SKM-1 treated with dmso at 0.1 percent for 144 hours (cell line): ENCODE data around the gene VSTM2B.

Experiments
- DNase-seq: peaks from one replicate; lab custom pipeline; 2025; ENCODE audit not compliant: unreplicated experiment; lab: John Stamatoyannopoulos, UW

The VSTM2B gene

DNA sequence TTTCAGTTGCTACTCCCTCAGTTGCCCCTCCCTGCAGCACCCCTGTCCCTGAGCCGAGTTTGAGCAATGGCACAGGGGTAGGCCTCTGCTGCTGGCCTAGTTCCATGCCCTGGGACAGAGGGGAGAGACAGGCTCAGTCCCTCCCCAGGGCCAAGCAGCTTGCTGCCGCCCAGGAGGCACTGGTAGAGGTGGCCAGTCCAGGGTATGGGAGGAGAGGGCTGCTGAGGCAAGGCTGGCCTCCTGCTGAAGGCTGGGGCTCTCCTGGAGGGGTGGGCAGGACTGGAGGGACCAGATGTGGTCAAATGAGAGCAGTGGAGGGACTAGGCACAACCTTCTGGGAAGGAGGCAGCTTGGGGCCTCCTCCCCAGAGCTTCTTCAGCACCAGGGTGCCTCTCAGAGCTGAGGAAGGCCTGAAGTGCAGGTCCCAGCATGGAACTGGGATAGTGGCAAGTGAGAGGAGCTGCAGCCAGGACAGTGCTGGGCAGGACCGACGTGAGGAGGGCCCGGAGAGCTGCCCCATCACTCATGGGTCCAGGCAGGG is 29.8 kb upstream of the VSTM2B start:
- DNase-seq: no peak

DNA sequence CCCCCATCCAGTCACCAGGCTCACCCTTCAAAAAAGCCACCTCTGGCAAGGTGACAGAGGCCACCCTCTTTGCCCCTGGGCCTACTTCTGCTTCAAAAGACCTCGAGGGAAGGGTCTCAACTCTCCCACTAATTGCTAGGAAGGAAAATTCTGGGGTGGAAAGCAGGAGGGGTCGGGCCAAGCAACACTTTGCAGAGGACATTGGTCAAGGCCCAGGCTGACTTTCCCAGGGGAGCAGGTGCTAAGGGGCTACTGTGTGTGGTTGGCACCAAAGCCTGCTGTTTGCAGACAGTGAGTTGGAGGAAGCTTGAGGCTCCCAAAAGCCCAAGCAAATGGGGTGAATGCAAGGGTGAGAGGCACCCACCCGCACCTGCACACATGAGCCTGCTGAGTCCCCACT is 28.6 kb upstream of the VSTM2B start:
- DNase-seq: no peak

DNA sequence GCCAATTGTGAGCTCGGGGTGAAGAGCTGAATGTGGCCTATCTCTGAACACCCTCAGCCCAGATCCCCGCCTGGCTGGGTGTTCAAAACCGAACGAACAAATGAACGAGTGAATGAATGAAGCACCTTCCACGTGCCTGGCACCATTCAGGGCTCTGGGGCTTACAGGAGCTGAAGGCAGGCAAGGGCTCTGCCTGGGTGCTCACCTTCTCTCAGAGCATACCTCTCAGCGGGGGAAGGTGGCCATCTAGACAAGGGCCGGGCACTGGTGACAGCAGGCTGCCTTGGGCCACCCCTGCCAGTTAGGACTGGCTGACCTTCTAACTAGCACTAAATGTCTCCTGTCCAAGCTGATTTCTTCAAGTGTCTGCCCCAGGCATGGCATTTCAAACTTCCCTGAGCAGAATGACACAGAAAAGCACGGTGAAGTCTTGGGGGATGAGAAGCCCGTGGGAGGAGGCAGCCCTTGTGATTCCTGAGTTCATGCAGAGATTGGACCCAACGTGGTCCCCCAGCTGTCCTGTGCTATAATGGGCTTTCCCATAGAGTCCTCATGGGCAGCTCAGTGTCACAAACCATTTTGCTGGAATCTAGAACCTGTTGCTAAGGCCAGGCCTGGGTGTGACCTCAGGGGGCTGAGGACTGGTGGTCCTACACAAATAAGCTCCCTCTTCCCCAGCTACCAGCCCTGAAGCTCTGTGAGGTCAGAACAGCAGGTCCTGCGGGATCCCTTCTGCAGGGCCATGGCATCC is 27.9 kb upstream of the VSTM2B start:
- no peak for DNase-seq

DNA sequence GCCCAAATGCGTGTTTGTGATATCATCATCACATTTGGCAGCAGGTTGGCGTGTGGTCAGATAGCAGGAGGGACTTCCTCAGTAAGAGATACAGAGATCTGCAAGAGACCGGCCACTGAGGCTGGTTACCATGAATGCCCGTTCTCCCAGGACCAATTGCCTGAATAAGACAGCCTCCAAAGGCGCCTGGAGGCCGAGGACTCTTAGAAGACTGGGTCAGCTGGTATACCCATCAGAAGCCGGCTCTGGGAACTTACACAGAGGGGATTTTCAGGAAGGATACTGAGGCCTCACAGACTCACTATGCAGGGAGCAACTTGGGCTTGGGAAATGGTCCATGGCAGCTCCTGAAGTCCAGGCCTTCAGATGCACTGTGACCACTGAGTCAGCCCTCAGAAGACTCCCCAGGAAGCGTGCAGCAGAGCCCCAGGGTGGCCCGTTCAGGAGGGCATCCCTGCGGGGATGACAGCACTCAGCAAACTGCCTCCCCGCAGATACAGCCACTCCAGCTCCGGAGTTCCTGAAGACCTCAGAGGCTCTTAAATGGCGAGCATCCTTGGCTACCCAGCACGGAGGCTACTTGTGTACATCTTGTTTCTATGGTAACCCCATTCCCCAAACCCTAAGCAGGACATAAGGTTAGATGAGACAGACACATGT is 26.4 kb upstream of the VSTM2B start:
- no peak for DNase-seq

DNA sequence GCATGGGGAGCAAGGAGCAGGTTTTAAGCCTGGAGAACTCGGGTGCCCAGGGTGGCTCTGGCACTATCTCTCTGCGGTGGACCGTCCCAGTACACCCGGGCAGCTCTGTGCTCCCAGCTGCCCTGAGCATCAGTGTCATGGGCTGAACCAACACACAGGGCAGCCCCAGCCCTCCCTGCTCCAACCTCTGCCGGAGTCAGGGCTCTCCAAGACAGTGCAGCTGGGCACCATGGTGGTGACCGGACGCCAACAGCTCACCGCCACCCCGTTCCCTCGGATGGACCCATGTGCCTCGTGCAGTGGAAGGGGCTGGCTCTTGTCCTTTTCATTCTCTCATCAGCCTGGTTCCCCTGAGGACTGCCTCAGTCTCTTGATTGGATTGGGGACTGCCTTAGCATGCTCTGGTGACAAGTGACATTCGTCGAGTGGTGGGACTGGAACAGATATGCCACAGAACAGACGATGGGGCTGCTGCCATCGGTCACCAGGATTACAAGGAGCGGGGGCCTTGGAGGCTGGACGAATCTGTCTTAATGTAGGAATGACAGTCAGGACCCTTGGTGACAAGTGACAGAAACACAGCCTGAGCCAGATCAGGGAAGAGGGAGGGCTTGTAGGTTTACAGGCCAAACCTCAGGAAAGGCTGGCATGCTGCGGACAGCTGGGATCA is 25.7 kb upstream of the VSTM2B start:
- no peak for DNase-seq

DNA sequence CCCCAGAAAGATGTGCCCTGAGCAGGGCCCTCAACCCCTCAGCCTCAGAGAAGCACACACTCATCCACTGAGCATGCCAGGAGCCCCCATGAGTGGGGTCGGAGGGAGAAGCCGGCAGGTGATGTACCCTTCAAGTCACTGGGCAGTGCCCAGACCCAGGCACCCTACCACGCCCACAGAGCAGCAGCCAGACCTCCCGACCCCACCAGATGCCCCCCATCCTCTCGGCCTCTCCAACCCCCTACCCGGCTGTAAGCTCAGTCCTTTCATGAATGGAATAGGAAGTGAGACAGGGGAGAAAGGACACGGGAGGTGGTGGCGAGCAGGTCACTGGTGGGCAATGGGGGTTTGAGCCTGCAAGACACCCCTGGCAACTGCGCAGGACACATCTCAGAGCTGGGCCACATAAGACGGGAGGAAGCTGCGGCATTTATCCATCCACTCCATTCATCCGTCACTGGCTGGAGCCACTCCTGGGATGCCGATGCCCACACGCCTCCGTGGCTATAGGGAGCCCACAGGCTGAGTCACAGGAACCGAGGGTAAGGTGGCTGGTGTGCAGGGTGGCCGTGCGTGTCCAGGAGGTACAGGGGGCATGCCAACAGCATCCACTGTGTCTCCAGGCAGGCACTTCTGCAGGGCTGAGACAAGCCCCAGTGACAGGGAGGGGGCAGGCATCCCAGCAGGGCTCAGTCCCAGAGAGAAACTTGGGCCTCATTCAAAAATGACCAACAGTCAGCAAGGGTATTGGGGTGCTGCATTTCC is 23.8 kb upstream of the VSTM2B start:
- DNase-seq: no peak

DNA sequence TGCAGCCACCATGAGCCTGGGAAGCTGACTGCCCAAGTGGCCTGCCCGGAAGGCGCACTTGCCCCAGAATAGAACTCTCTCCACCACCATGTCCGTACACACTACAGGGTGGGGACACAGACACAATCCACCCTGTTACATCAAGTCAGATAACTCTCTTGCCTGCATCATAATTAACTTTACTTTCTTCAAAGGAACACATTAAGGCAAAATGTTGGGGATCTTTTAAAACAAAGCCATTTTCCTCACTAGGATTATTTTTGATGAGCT is 23.3 kb upstream of the VSTM2B start:
- DNase-seq: no peak

DNA sequence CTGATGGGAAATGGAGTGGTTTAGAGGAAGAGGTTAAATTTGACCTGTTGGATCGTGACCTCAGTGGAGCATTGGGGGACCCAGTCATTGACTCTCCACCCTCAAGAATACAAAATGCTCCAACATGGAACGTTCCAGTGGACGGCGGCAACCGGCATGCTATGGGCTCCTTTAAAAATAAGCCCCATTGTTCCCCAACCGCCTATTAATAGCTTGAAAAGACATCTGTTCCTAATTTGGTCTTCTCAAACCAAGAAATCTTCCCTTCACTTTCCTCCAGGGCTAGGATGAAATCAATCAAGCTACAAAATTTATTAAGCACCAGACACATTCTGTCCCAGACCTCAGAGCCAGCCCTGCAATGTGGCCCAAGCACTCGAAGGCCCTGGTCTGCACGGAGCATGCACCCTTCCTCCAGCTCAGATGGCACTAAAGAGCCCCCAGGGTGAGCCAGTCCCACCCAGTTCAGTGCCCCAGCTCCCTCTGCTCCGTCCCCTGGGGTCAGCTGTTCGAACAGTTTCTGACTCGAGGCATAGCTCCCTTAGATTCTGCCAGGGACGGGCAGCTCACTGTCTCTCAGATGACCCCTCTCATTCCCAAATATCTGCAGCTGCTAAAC is 22.5 kb upstream of the VSTM2B start:
- no peak for DNase-seq

DNA sequence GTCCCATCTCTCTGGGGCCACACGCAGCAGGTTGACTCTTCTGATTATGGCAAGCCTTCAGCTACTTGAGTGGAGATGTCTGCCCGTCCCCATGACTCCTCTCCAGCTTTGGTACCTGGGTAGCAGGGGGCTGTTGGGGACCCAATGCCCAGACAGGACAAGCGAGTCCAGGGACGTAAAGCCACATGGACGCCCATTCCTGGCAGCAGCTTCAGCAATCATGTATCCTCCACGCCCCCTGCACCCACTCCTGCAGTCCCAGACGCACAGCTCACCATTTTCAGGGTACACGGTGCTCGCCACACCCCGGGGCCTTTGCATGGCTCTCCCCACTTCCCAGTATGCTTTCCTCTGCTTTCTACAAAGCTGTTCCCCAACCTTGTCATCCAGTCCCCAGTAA is 22.0 kb upstream of the VSTM2B start:
- no peak for DNase-seq

DNA sequence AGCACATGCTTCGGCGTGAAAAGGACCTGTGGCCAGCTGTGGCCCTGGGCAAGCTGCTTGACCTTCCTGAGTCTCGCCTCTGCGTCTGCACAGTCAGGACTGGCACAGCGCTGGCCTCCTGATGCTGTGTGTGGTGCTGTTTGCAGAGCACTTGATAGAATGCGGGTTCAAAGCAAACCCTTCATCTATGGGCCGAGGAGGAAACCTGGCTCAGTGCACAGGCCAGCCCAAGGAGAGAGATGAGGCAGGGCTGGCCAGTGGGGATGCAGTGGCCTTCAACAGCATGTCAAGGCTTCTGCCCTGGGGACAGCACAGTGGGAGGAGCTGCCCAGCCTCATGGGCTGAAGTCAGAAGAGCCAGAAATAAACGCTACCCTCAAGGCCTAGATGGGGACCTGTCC is 21.3 kb upstream of the VSTM2B start:
- DNase-seq: no peak

DNA sequence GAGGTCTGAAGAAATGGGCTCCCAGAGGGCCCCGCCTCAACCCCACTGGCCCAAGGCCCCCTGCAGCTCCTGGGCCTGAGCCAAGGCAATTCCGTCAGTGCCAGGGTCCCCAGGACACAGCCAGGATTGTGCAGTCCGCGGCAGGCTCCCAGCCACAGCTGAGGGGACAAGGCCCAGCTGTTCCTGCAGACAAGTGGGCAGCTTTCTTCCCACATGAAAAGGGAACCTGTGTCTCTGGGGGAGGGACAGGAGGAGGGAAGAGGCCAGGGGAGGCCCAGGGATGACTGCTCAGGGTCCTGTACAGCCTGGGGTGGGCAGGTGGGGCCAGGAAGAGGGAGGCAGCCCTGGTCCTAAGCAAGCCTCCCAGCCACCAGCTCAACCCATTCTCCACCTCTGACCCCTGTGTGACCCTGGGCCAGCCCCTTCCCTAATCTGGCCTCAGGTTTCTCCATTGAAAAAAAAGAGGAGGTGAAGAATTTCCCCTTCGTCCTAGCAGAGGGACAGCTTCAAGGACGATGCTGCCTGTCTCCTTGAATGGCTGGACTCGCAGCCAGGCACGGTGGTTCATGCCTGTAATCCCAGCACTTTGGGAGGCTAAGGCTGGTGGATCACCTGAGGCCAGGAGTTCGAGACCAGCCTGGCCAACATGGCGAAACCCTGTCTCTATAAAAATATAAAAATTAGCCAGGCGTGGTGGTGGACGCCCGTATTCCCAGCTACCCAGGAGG is 20.5 kb upstream of the VSTM2B start:
- DNase-seq: no peak

DNA sequence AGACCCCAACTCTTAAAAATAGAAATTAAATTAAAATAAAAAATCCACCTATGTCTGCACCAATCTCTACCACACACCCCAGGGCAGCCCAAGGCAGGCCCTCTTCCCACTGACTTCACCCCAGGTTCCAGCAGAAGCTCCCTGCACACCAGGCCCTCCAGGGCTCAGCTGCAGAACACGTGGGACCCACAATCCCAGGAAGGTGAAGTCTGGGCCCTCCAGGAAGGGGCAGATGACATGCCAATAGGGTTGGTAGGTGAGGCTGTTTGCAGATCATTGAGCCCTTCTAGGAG is 19.2 kb upstream of the VSTM2B start:
- no peak for DNase-seq

DNA sequence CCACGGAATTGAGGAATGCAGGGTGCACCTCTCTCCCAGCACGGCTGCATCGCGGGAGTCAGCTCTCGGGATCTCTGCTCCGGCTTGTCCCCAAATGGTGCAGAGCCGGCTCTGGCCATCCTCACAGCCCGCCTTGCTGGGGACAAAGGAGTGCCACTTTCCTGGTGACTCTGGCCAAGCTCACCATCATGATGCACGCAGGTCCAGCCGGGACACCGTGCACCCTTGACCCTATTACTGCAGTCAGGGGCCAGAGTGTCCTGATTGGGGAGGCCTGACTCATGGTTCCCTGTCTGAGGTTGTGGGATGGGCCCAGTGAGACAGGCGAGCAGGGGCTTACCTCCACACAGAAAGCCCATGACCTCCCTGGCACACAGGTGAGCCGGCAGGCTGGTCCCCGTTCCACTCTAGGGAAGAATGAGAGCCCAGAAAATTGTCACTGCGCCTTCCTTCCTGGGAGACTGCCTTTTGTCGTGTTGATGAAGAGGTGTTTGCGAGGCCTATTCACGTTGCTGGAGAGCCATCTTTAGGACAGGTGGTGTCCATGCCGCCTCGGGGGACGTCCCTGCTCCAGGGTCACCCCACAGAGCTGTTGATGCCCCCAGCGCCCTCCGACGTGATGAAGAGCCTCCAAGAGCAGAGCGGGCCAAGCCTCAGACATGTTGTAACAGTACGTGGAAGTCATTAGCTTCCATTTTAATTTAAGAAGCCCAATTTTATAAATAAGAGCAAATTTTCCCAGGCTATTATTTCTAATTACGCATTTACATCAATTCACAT is 18.5 kb upstream of the VSTM2B start:
- DNase-seq: no peak

DNA sequence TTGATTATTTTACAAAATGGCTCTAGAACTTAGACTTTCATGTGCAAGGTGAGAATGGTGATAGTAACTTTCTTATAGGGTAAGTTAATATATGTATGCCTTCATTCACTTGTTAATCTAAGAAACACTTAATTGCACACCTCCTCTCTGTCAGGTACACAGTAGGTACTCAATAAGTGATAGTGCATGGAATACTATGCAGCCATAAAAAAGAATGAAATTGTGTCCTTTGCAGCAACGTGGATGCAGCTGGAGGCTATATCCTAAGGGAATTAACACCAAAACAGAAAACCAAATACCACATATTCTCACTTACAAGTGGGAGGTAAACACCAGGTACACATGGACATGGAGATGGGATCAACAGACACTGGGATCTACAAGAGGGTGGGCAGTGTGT is 17.6 kb upstream of the VSTM2B start:
- no peak for DNase-seq

DNA sequence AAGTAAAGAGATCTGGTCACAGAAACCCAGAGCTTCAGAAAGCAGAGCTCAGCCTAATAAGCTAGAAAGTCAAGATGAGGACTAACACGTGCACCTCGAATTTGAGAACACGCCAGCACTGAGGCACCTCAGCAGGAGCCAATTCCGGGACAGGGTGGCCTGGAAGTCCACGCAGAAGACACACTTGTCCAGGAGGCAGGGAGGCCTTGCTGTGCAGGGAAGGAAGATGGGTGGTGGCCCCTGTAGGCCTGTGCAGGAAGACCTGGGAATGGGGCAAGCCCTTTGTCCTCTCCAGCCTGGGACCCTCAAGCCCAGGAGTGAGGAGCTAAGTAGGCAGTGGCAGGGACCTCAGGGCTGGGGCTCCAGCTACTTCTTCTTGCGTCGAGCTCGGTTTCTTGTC is 16.3 kb upstream of the VSTM2B start:
- no peak for DNase-seq

DNA sequence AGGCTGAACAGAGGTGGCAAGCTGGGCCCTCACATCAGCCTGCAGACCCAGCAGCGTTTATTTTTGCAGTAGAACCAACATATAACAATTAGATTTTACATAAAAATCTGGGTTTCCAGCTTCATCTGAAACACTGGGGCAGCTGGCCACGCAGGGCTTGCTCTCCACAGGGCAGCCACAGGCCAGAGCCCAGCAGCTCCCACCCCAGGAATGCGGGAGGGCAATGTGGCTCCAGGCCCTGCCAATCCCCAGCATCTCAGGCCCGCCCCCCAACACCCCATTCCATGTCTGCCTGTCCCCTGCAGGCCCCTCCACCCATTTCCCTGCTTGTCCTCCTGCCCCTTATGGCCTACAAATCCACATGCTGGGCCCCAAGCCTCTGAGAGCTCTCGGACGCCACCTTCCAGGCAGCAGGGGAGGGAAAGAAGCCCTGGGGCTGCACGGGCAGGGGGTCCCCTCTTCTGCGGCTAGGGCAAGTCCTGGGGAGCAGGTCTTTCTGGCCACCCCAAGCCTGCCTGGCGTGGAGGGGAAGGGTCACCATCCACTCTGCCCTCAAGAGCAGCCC is 15.0 kb upstream of the VSTM2B start:
- no peak for DNase-seq

DNA sequence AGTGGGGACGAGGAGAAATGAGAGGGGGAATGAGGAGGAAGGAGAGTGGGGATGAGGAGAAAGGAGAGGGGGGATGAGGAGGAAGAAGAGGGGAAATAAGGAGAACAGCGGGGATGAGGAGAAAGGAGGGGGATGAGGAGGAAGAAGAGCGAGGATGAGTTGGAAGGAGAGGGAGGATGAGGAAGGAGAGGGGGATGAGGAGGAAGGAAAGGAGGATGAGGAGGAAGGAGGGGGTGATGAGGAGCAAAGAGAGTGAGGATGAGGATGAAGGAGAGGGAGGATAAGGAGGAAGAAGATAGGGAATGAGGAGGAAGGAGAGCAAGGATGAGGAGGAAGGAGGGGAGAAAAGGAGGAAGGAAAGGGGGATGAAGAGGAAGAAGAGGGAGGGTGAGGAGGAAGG is 14.0 kb upstream of the VSTM2B start:
- no peak for DNase-seq

DNA sequence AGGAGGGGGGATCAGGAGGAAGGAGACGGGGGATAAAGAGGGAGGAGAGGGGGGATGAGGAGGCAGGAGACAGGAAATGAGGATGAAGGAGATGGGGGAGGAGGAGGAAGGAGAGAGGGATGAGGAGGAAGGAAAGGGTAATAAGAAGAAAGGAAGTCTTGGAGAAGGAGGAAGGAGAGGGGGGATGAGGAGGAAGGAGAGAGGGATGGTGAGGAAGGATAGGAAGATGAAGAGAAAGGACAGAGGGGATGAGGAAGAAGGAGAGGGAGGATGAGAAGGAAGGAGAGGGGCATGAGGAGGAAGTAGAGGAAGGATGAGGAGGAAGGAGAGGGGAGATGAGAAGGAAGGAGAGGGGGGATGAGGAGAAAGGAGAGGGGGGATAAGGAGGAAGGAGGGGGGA is 13.0 kb upstream of the VSTM2B start:
- DNase-seq: no peak

DNA sequence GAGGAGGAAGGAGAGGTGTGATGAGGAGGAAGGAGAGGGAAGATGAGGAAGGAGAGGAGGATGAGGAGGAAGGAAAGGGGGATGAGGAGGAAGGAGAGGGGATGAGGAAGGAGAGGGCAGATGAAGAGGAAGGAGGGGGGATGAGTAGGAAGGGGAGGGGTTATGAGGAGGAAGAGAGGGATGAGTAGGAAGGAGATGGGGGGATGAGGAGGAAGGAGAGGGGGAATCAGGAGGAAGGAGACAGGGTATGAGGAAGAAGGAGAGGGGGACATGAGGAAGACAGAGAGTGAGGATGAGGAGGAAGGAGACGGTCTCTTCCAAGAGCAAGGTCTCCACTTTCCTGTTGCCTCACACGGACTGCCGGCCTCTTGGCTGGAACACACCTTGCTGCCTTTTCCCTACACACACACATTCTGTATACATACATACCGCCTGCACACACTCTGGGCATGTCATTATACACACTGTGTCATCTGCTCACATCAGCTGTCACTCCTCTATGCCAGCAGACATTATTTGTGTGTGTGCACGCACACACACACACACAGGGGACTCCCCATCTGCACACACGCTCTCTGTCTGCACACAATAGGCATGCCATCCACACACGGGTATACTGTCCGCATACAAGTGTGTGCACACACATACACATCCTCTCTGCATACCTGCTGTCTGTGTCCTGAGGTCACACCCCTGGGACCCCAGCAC is 11.1 kb upstream of the VSTM2B start:
- DNase-seq: no peak
